GM18870 (cell line): ENCODE measurements around the gene FBXW2.

Experiments used
- ATAC-seq: cut with Tn5 transposase; IDR thresholded peaks from one replicate; pipeline ENCODE4 v1.9.1; 2021; ENCODE audit warnings: moderate library complexity; ENCODE audit not compliant: unreplicated experiment

FBXW2 gene

GRCh38 chr9:120780367-120780766 is 12.8 kb downstream of the FBXW2 start:
- ATAC-seq, result no peak

- no peak for ATAC-seq
Measured at GRCh38 chr9:120779227-120779626, 14.0 kb downstream of the FBXW2 start.

- no peak for ATAC-seq
Measured at GRCh38 chr9:120778758-120779157, 14.5 kb downstream of the FBXW2 start.

GRCh38 chr9:120777229-120777628 is 16.0 kb downstream of the FBXW2 start:
- no peak for ATAC-seq

- ATAC-seq, result no peak
Measured at GRCh38 chr9:120776788-120777187, 16.4 kb downstream of the FBXW2 start.

GRCh38 chr9:120775859-120776258 is 17.4 kb downstream of the FBXW2 start:
- no peak for ATAC-seq

GRCh38 chr9:120774719-120775118 is 18.5 kb downstream of the FBXW2 start:
- no peak for ATAC-seq

GRCh38 chr9:120773256-120773655 is 20.0 kb downstream of the FBXW2 start:
- no peak for ATAC-seq

- ATAC-seq, result no peak
Measured at GRCh38 chr9:120770931-120771330, 22.3 kb downstream of the FBXW2 start.

GRCh38 chr9:120768886-120769285 is 24.3 kb downstream of the FBXW2 start:
- no peak for ATAC-seq

GRCh38 chr9:120768247-120768646 is 25.0 kb downstream of the FBXW2 start:
- no peak for ATAC-seq

GRCh38 chr9:120767451-120767850 is 25.8 kb downstream of the FBXW2 start:
- no peak for ATAC-seq

GRCh38 chr9:120765910-120766425 is 27.2 kb downstream of the FBXW2 start:
- ATAC-seq, result no peak

GRCh38 chr9:120764476-120764875 is 28.7 kb downstream of the FBXW2 start:
- no peak for ATAC-seq

GRCh38 chr9:120761006-120761405 is 32.2 kb downstream of the FBXW2 start:
- no peak for ATAC-seq

GRCh38 chr9:120759755-120760400 is 33.3 kb downstream of the FBXW2 start:
- no peak for ATAC-seq

GRCh38 chr9:120758544-120758943 is 34.7 kb downstream of the FBXW2 start:
- ATAC-seq, result no peak

GRCh38 chr9:120757026-120757913 is 35.9 kb downstream of the FBXW2 start:
- no peak for ATAC-seq

GRCh38 chr9:120756531-120756930 is 36.7 kb downstream of the FBXW2 start:
- no peak for ATAC-seq

- no peak for ATAC-seq
Measured at GRCh38 chr9:120755810-120756434, 37.3 kb downstream of the FBXW2 start.

- ATAC-seq, result peak; percentile 62
Measured at GRCh38 chr9:120755044-120755443, 38.2 kb downstream of the FBXW2 start.

GRCh38 chr9:120750421-120750820 is 42.8 kb downstream of the FBXW2 start:
- no peak for ATAC-seq
